Epithelial cell of esophagus (primary cell): ENCODE measurements around the gene PITX1.
"Not testable (repeated sequence)": the region's sequence is repeated elsewhere in the genome, so short reads cannot be mapped to it uniquely, and the experiment has no call there.

Source experiments
- DNase-seq: peaks from one replicate; pipeline ENCODE4 v3.0.0; 2010; ENCODE audit warnings: low read depth
- H3K4me3 ChIP-seq: 2 replicates; pipeline ENCODE4 v1.5.1; 2011; ENCODE audit warnings: mild to moderate bottlenecking, low read length, control low read depth
- TF ChIP-seq, protein P1 (sequence below): IDR thresholded peaks from 2 replicates; pipeline ENCODE4 v1.5.1; 2011; ENCODE audit warnings: low read depth, mild to moderate bottlenecking, low read length, control low read depth, inconsistent platforms; ENCODE audit not compliant: insufficient read depth; ENCODE audit errors: missing control alignments

The PITX1 gene

DNA sequence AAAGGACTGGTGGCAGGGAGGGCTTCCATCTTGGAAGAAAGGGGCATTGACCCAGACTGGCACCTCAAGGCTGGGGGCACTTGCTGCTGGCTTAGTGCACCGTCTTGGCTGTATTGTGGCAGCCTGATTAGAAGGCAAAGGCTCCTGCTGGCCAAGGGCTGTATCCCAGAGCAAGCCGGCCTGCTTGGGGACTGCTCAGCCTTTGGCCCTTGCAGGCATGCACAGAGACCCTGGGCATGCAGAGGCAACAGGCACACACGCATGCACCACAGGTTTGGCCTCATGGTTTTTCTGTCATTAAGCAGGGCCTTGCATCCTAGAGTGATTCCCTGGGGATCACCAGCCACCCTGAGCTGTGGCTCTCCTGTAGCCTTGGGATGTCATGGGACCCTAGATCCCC is 29.0 kb downstream of the PITX1 start:
- TF ChIP-seq, protein P1, sequence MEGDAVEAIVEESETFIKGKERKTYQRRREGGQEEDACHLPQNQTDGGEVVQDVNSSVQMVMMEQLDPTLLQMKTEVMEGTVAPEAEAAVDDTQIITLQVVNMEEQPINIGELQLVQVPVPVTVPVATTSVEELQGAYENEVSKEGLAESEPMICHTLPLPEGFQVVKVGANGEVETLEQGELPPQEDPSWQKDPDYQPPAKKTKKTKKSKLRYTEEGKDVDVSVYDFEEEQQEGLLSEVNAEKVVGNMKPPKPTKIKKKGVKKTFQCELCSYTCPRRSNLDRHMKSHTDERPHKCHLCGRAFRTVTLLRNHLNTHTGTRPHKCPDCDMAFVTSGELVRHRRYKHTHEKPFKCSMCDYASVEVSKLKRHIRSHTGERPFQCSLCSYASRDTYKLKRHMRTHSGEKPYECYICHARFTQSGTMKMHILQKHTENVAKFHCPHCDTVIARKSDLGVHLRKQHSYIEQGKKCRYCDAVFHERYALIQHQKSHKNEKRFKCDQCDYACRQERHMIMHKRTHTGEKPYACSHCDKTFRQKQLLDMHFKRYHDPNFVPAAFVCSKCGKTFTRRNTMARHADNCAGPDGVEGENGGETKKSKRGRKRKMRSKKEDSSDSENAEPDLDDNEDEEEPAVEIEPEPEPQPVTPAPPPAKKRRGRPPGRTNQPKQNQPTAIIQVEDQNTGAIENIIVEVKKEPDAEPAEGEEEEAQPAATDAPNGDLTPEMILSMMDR = no peak
- no peak for DNase-seq
- no peak overlapping the region for H3K4me3 ChIP-seq

DNA sequence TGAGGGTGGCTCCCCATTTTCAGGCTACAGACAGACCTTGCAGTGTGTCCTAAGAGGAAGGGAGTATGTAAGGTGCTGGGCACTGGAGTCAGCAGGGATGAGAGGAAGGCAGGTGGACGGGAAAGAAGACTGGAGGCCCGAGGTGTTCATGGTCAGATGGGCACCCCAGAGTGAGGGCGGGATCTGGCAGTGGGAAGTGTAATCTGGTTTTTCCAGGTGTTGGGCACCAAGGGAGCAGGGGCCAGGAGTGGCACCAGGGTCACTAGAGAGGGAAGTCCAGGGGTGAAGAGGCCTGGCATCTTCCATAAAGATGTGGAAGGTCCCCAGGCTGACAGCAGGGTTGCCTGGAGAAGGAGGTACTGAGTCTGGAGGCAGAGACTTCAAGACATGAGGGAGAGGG is 29.7 kb downstream of the PITX1 start:
- no peak for DNase-seq
- TF ChIP-seq, protein P1 = no peak

GRCh38 chr5:134998068-134998467 is 36.0 kb downstream of the PITX1 start:
- DNase-seq, H3K4me3 ChIP-seq: not testable (repeated sequence)

More for the DNA sequence above, 29.7 kb downstream of the PITX1 start:
- H3K4me3 ChIP-seq = no peak overlapping the region

- no peak for DNase-seq
- no peak overlapping the region for H3K4me3 ChIP-seq
- TF ChIP-seq, protein P1 = no peak
Measured at GRCh38 chr5:134997015-134997414, 37.0 kb downstream of the PITX1 start.

DNA sequence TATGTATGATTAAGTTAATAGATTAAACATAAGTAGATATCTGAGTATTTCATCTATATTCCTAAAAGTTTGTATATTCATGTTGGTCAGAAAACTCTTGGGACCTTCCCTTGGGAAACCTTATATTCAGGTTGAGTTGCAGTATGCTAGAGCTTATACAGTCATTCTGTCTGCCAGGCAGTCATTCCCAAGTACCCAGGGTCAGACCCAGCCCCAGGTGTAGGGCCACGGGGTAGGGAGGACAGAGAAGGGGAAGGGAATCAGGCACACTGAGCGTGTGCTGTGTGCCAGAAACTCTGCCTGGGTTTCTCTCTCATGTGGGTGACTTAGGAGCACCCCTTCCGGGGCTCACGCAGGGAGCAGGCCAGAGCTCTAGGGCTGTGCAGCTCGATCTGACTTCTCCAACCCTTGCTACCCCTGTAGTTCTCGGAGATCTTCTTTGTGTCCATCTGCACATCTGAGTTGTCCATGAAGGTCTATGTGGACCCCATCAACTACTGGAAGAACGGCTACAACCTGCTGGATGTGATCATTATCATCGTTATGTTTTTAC is 38.1 kb downstream of the PITX1 start:
- H3K4me3 ChIP-seq = no peak overlapping the region
- DNase-seq = no peak
- TF ChIP-seq, protein P1 = no peak

- no peak overlapping the region for H3K4me3 ChIP-seq
- DNase-seq = no peak
- TF ChIP-seq, protein P1 = no peak
Measured at GRCh38 chr5:134994560-134995156, 39.4 kb downstream of the PITX1 start.

DNA sequence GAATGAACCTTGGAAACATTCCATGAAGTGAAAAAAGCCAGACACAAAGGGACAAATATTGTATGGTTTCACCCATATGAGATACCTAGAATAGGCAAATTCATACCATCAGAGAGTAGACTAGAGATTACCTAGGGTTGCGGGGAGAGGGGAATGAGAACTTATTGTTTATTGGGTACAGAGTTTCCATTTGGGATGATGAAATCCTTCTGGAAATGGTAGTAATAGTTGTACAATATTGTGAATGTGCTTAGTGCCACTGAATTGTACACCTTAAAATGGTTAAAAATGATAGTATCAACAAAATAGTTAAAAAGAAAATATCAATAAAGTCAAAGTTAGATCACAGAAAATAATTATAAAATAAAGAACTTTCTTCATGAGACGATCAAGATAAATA is 40.9 kb downstream of the PITX1 start:
- no peak for DNase-seq
- no peak overlapping the region for H3K4me3 ChIP-seq
- TF ChIP-seq, protein P1 = no peak
